ENCODE results near the gene RERE. TPM values are rescaled to one million over a fixed set of nuclear protein-coding genes. Genes with fewer than 3 reads are reported as not detected.

The RERE gene
- polyA plus RNA-seq, 1 of the 3 experiments (the other 2 are of a cell fraction) = 8.1 TPM

DNA sequence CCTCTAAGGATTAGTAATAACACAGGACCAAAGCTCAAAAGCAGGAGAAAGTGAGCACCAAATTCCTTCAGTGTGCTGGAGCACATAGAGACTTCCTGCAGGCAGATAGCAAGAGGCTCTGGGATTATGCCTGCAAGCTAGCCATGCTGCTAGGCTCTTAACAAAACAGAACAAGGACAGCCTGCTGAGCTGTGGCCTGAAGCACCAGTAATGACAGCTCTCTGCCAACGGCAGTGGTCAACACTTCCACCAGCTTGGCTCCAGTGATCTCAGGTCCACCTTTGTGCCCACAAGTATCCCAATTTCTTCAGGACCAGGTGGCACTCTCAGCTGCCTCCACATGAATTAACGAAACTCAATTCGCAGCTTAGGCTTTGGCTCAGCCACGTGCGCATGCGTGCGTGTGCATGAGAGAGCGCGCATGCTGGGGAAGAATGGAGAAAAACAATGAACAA, 435.4 kb downstream of the RERE start:
- Histone ChIP-seq H3K4me3 (ENCODE audit: low read depth in 2 of 2, low read length in 1 of 2) (no peak overlapping the region), H3F3A (replicated peaks; ENCODE audit: insufficient read depth) (peaks cover 8% of the 10 kb centered on the region), H2AFZ (ENCODE audit: low read depth) (no peak overlapping the region), H3K4me1 (ENCODE audit: control insufficient read depth in 1 of 2, insufficient read depth in 2 of 2, low read depth in 1 of 2, low read length in 1 of 2) (peaks cover 14 to 26% of the 10 kb centered on the region in 2 experiments; a peak in 2 of 4 replicates), H3K27me3 (ENCODE audit: insufficient read depth) (no peaks in the 10 kb centered on the region), H3K36me3 (replicated peaks in 1 of 2; ENCODE audit: control insufficient read depth in 1 of 2, insufficient read depth in 2 of 2, low read length in 1 of 2) (peaks cover 0 to 20% of the 10 kb centered on the region in 2 experiments), H3K9me2 (no peaks in the 10 kb centered on the region), H3K9me3 (no peaks in the 10 kb centered on the region), H3K79me2 (ENCODE audit: insufficient read depth) (peaks cover 82% of the 10 kb centered on the region), H3K4me2 (no peak overlapping the region), H4K20me1 (ENCODE audit: insufficient read depth) (peaks cover 52% of the 10 kb centered on the region), H3K27ac (ENCODE audit: low read depth in 2 of 2, low read length in 1 of 2) (no peak overlapping the region; a peak in 1 of 4 replicates), H3K9ac (no peak overlapping the region)
- DNase-seq = no peak
- ChIA-PET CTCF (interaction anchor here (0.6 to 1.5 kb wide), 3 partner anchors 22 to 68 kb away, joined by 3 to 4 read pairs (median 3); no protein-coding TSS in a partner anchor), POLR2A (no interaction called here)
- 92% methylated on average over 9 of the region's 9 CpGs for WGBS (ENCODE audit: low lambda C conversion rate)
- TF ChIP-seq, protein P1, sequence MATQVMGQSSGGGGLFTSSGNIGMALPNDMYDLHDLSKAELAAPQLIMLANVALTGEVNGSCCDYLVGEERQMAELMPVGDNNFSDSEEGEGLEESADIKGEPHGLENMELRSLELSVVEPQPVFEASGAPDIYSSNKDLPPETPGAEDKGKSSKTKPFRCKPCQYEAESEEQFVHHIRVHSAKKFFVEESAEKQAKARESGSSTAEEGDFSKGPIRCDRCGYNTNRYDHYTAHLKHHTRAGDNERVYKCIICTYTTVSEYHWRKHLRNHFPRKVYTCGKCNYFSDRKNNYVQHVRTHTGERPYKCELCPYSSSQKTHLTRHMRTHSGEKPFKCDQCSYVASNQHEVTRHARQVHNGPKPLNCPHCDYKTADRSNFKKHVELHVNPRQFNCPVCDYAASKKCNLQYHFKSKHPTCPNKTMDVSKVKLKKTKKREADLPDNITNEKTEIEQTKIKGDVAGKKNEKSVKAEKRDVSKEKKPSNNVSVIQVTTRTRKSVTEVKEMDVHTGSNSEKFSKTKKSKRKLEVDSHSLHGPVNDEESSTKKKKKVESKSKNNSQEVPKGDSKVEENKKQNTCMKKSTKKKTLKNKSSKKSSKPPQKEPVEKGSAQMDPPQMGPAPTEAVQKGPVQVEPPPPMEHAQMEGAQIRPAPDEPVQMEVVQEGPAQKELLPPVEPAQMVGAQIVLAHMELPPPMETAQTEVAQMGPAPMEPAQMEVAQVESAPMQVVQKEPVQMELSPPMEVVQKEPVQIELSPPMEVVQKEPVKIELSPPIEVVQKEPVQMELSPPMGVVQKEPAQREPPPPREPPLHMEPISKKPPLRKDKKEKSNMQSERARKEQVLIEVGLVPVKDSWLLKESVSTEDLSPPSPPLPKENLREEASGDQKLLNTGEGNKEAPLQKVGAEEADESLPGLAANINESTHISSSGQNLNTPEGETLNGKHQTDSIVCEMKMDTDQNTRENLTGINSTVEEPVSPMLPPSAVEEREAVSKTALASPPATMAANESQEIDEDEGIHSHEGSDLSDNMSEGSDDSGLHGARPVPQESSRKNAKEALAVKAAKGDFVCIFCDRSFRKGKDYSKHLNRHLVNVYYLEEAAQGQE (IDR thresholded peaks at IDR 0.05; ENCODE audit: low read depth, low read length) = no peak
- no peak for TF ChIP-seq NFIC (IDR thresholded peaks at IDR 0.05; ENCODE audit: borderline replicate concordance)
- TF ChIP-seq, protein P2, sequence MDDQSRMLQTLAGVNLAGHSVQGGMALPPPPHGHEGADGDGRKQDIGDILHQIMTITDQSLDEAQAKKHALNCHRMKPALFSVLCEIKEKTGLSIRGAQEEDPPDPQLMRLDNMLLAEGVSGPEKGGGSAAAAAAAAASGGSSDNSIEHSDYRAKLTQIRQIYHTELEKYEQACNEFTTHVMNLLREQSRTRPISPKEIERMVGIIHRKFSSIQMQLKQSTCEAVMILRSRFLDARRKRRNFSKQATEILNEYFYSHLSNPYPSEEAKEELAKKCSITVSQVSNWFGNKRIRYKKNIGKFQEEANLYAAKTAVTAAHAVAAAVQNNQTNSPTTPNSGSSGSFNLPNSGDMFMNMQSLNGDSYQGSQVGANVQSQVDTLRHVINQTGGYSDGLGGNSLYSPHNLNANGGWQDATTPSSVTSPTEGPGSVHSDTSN (IDR thresholded peaks at IDR 0.05) = no peak
- no peak for TF ChIP-seq TCF12 (IDR thresholded peaks at IDR 0.05)
- TF ChIP-seq RXRA (IDR thresholded peaks at IDR 0.05; ENCODE audit: borderline replicate concordance, low read depth) = no peak
- no peak for TF ChIP-seq MXI1 (IDR thresholded peaks at IDR 0.05; ENCODE audit: low read depth, low read length)
- TF ChIP-seq, protein P3, sequence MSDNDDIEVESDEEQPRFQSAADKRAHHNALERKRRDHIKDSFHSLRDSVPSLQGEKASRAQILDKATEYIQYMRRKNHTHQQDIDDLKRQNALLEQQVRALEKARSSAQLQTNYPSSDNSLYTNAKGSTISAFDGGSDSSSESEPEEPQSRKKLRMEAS (IDR thresholded peaks at IDR 0.05; ENCODE audit: low read depth) = no peak
- no peak for TF ChIP-seq MEF2A (IDR thresholded peaks at IDR 0.05; ENCODE audit: borderline replicate concordance, low read depth)
- no peak for TF ChIP-seq TEAD4 (IDR thresholded peaks at IDR 0.05; ENCODE audit: borderline replicate concordance, insufficient read depth)
- TF ChIP-seq, protein P4, sequence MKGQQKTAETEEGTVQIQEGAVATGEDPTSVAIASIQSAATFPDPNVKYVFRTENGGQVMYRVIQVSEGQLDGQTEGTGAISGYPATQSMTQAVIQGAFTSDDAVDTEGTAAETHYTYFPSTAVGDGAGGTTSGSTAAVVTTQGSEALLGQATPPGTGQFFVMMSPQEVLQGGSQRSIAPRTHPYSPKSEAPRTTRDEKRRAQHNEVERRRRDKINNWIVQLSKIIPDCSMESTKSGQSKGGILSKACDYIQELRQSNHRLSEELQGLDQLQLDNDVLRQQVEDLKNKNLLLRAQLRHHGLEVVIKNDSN (IDR thresholded peaks at IDR 0.05; ENCODE audit: borderline replicate concordance, low read depth) = no peak
- no peak for TF ChIP-seq FOXJ3 (CRISPR knock-in tag; IDR thresholded peaks at IDR 0.05)
- no peak for TF ChIP-seq EP300 (IDR thresholded peaks at IDR 0.05; ENCODE audit: borderline replicate concordance in 1 of 2, low read depth in 1 of 2, low read length in 1 of 2)
- TF ChIP-seq ELF1 (IDR thresholded peaks at IDR 0.05) = no peak
- TF ChIP-seq JUND (IDR thresholded peaks at IDR 0.05) = no peak
- TF ChIP-seq, protein P5, sequence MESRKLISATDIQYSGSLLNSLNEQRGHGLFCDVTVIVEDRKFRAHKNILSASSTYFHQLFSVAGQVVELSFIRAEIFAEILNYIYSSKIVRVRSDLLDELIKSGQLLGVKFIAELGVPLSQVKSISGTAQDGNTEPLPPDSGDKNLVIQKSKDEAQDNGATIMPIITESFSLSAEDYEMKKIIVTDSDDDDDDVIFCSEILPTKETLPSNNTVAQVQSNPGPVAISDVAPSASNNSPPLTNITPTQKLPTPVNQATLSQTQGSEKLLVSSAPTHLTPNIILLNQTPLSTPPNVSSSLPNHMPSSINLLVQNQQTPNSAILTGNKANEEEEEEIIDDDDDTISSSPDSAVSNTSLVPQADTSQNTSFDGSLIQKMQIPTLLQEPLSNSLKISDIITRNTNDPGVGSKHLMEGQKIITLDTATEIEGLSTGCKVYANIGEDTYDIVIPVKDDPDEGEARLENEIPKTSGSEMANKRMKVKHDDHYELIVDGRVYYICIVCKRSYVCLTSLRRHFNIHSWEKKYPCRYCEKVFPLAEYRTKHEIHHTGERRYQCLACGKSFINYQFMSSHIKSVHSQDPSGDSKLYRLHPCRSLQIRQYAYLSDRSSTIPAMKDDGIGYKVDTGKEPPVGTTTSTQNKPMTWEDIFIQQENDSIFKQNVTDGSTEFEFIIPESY (IDR thresholded peaks at IDR 0.05; ENCODE audit: borderline replicate concordance, low read depth) = no peak
- no peak for TF ChIP-seq GATA2 (CRISPR knock-in tag; IDR thresholded peaks at IDR 0.05)

All from SK-N-SH (cell line).